AG09309 (cell line): ENCODE data around the gene PKP2.

ENCODE experiments used
- DNase-seq: peaks from one replicate; pipeline ENCODE4 v3.0.0-alpha.2; 2010; ENCODE audit warnings: low read depth
- H3K4me3 ChIP-seq: 2 replicates; pipeline ENCODE4 v1.5.1; 2011; ENCODE audit warnings: mild to moderate bottlenecking, low read depth, low read length, moderate library complexity; ENCODE audit not compliant: control insufficient read depth
- CTCF ChIP-seq: IDR thresholded peaks from 2 replicates; pipeline ENCODE4 v1.5.1; 2011; ENCODE audit warnings: mild to moderate bottlenecking, low read depth, low read length, inconsistent platforms; ENCODE audit not compliant: insufficient read depth, control insufficient read depth; ENCODE audit errors: missing control alignments

PKP2 gene

GRCh38 chr12:32788405-32788804, 108.2 kb downstream of the PKP2 start:
- DNase-seq: no peak
- no peak overlapping the region for H3K4me3 ChIP-seq
- TF ChIP-seq CTCF: no peak

- TF ChIP-seq CTCF: no peak
- no peak overlapping the region for H3K4me3 ChIP-seq
- no peak for DNase-seq
Observed at GRCh38 chr12:32785557-32785956, 111.0 kb downstream of the PKP2 start.

- no peak for TF ChIP-seq CTCF
- no peak for DNase-seq
- H3K4me3 ChIP-seq: no peak overlapping the region
Observed at GRCh38 chr12:32783029-32783428, 113.5 kb downstream of the PKP2 start.

- H3K4me3 ChIP-seq: no peak overlapping the region
- no peak for DNase-seq
- TF ChIP-seq CTCF: no peak
Observed at GRCh38 chr12:32780071-32780470, 116.5 kb downstream of the PKP2 start.

GRCh38 chr12:32777691-32778175, 118.8 kb downstream of the PKP2 start:
- DNase-seq: no peak
- TF ChIP-seq CTCF: no peak
- no peak overlapping the region for H3K4me3 ChIP-seq

GRCh38 chr12:32777159-32777558, 119.4 kb downstream of the PKP2 start:
- no peak for TF ChIP-seq CTCF
- H3K4me3 ChIP-seq: no peak overlapping the region
- no peak for DNase-seq

- no peak for TF ChIP-seq CTCF
- no peak for DNase-seq
- no peak overlapping the region for H3K4me3 ChIP-seq
Observed at GRCh38 chr12:32776258-32776657, 120.3 kb downstream of the PKP2 start.
